Esophagus squamous epithelium (tissue), 5 donors: ENCODE results near the gene CAND2. TPM values are rescaled to one million over a fixed set of nuclear protein-coding genes. Genes with fewer than 3 reads are reported as not detected.

Experiments
- DNase-seq: peaks from one replicate; lab custom pipeline; 2025; lab: John Stamatoyannopoulos, UW
- H3K27ac ChIP-seq, 4 donors: fragments of 200-600 bp; sonication (generic); one replicate each; pipeline ENCODE4 v1.5.1; 2016 to 2019; ENCODE audit warnings: mild to moderate bottlenecking in 1 of 4
- H3K27me3 ChIP-seq, 4 donors: fragments of 200-600 bp; sonication (generic); 1 replicate in 3 of 4; 2 replicates in 1 of 4; pipeline versions ENCODE4 v1.5.1 to v1.6.0; 2017 to 2021; ENCODE audit warnings: antibody characterized with exemption in 1 of 4
- H3K36me3 ChIP-seq, 3 donors: fragments of 200-600 bp; sonication (generic); one replicate each; pipeline ENCODE4 v1.5.1; 2016 to 2019
- H3K4me1 ChIP-seq, 3 donors: fragments of 200-600 bp; sonication (generic); one replicate each; pipeline ENCODE4 v1.5.1; 2017 to 2019
- H3K4me3 ChIP-seq, 4 donors: fragments of 200-600 bp; sonication (generic); 1 replicate in 3 of 4; 2 replicates in 1 of 4; pipeline ENCODE4 v1.5.1; 2016 to 2019; ENCODE audit warnings: mild to moderate bottlenecking in 2 of 4, moderate library complexity in 1 of 4
- H3K9me3 ChIP-seq, 3 donors: fragments of 200-600 bp; sonication (generic); one replicate each; pipeline ENCODE4 v1.5.1; 2016 to 2019
- POLR2A ChIP-seq, 4 donors: fragments of 450-650 bp; IDR thresholded peaks; one replicate each; pipeline ENCODE4 v1.6.1; 2017; ENCODE audit warnings: antibody characterized with exemption in 4 of 4, mild to moderate bottlenecking in 4 of 4, moderate library complexity in 3 of 4
- WGBS, 2 donors: methylation state at CpG; one replicate each; pipeline ENCODE4 v1.1.5; 2018; 5-methylcytosine and 5-hydroxymethylcytosine counted together
- intact Hi-C: fragments of 100-400 bp; cut with DNase I; formaldehyde crosslinking; loops from one replicate; pipeline ENCODE4 v1.15.0; 2022
- small RNA-seq, 4 donors: library from RNA; depleted of rRNA; stranded (forward); fragments of <200 nt; gene quantifications; one replicate each; pipeline ENCODE3, GENCODE V24; 2016
- total RNA-seq, 4 donors: library from RNA; depleted of rRNA; stranded (reverse); fragments of >200 nt; gene quantifications; one replicate each; pipeline ENCODE4 v1.1.0, GENCODE V29; 2016
- TF ChIP-seq, protein P1 (sequence below), 6 experiments: fragments of 450-650 bp in 4 of 6; fragments of 200-600 bp in 2 of 6; sonication (generic) in 2 of 6; IDR thresholded peaks; one replicate each; pipeline ENCODE4 v1.5.1; 2016 to 2019; ENCODE audit warnings: antibody characterized with exemption in 6 of 6, mild to moderate bottlenecking in 4 of 6, moderate library complexity in 4 of 6
- donor health status: DM: yes; HTN: yes; CAD: no.

CAND2 gene
- total RNA-seq, 4 donors from 2014 or later: 0.61 to 1.7 (median 0.91) TPM

DNA sequence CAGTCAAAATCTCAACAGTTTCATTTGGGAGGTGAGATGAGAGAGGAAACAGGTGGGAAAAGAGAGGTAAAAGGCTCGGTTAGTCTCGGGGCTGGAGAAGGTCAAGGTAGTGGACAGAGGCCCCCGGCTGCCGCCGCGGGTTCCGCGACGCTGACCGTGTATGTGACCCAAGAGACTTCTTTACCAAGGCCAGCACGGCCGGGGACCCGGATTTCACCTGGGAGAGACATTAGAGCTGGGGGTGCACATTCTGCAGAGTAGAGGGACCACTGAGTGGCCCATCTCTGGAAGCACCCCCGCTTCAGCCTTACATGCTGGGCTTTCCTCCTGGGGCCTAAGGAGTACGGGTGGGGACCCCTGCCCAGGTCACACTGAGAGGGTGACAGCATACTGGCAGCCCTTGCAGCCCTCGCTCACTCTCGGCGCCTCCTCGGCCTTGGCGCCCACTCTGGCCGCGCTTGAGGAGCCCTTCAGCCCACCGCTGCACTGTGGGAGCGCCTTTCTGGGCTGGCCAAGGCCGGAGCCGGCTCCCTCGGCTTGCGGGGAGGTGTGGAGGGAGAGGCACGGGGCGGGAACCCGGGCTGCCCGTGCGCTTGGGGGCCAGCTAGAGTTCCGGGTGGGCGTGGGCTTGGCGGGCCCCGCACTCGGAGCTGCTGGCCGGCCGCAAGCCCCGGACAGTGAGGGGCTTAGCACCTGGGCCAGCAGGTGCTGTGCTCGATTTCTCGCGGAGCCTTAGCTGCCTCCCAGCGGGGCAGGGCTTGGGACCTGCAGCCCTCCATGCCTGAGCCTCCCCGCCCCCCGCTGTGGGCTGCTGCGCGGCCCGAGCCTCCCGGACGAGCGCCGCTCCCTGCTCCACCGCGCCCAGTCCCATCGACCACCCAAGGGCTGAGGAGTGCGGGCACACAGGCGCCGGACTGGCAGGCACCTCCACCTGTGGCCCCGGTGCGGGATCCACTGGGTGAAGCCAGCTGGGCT lies 86.1 kb downstream of the CAND2 start:
- intact Hi-C loops: no loop called here
- Histone ChIP-seq H3K9me3 (no peaks in the 10 kb centered on the region), H3K36me3 (no peaks in the 10 kb centered on the region), H3K4me1 (no peaks in the 10 kb centered on the region), H3K27me3 (peaks cover 0 to 27% (median 2%) of the 10 kb centered on the region in 4 donors), H3K27ac (no peak overlapping the region), H3K4me3 (no peak overlapping the region)
- no peak for TF ChIP-seq POLR2A (IDR thresholded peaks at IDR 0.05)
- TF ChIP-seq, protein P1, sequence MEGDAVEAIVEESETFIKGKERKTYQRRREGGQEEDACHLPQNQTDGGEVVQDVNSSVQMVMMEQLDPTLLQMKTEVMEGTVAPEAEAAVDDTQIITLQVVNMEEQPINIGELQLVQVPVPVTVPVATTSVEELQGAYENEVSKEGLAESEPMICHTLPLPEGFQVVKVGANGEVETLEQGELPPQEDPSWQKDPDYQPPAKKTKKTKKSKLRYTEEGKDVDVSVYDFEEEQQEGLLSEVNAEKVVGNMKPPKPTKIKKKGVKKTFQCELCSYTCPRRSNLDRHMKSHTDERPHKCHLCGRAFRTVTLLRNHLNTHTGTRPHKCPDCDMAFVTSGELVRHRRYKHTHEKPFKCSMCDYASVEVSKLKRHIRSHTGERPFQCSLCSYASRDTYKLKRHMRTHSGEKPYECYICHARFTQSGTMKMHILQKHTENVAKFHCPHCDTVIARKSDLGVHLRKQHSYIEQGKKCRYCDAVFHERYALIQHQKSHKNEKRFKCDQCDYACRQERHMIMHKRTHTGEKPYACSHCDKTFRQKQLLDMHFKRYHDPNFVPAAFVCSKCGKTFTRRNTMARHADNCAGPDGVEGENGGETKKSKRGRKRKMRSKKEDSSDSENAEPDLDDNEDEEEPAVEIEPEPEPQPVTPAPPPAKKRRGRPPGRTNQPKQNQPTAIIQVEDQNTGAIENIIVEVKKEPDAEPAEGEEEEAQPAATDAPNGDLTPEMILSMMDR (IDR thresholded peaks at IDR 0.05): no peak
- DNase-seq: no peak
- 86 to 93% methylated on average over 8 to 14 of the region's 62 CpGs for WGBS, 2 donors

DNA sequence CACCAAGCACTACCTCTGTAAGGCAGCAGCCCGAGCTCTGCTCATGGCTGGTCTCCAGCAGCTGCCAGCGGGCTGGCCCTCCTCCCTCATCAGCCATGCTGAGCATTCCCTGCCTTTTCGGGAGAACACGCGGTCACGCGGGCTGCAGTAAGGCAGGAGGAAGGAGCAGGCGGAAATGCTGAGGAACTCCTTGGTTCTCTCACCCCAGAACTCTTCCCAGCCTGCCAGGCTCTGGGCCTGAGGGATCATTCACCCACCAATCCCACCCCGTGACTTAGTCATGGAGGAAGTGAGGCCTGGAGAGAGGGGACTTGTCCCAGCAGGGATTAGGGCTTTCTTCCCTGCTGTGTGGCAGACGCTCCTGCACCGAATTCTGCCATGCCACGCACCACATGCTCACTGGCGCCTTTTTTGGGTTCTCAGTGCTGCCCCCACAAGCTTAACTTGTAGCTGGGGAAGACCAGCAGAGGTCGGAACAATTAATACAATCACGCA lies 87.8 kb downstream of the CAND2 start:
- H3K4me3 ChIP-seq: no peak overlapping the region
- 48 to 73% methylated on average over 6 to 8 of the region's 15 CpGs for WGBS, 2 donors
- H3K36me3 ChIP-seq: no peaks in the 10 kb centered on the region
- TF ChIP-seq POLR2A (IDR thresholded peaks at IDR 0.05): no peak
- TF ChIP-seq, protein P1 (IDR thresholded peaks at IDR 0.05): no peak
- intact Hi-C loops: no loop called here
- H3K4me1 ChIP-seq: no peaks in the 10 kb centered on the region
- H3K27ac ChIP-seq: peak overlapping the region in 2 of 4 donors; percentile 57 to 66
- peaks cover 0 to 38% (median 2%) of the 10 kb centered on the region in 4 donors for H3K27me3 ChIP-seq
- DNase-seq: no peak
- no peaks in the 10 kb centered on the region for H3K9me3 ChIP-seq

Small RNA genes lying within 50 kb of the gene (small RNA-seq; reads per million reads assigned to genes)
- 0 reads per million in 4 donors for gene AC034198.1

Other genes with a start within 250 kb of the CAND2 start
- 10 to 100 TPM; 14.6 to 28.4 (median 19.4) TPM for gene MKRN2, start 239.6 kb upstream of the CAND2 start, total RNA-seq
- gene RAF1, start 132.6 kb upstream of the CAND2 start, total RNA-seq: 100 to 1,000 TPM in 1 of 4 donors, 10 to 100 TPM in 3; 73.2 to 107 (median 84.2) TPM
- 10 to 100 TPM; 43.9 to 79.1 (median 53.4) TPM for gene TMEM40, start 37.4 kb upstream of the CAND2 start, total RNA-seq
- gene RPL32, start 44.9 kb downstream of the CAND2 start, total RNA-seq: 100 to 1,000 TPM; 657 to 937 (median 873) TPM